K562 (cell line): ENCODE data around the gene SMU1. TPM values are rescaled to one million over a fixed set of nuclear protein-coding genes. Genes with fewer than 3 reads are reported as not detected.

Experiments used
- ATAC-seq: fragments of 200-7000 bp; cut with Tn5 transposase; 3 replicates; pipeline ENCODE4 v1.9.1; 2020; ENCODE audit warnings: moderate library complexity
- BruUV-seq: library from RNA; stranded (reverse); fragments of 400-500 nt; replicated peaks from 2 replicates; lab custom pipeline; 2021; lab: Mats Ljungman, UMichigan
- CTCF ChIA-PET: fragments of 300-600 bp; formaldehyde crosslinking; extraction: SDS; loops from one replicate; lab custom pipeline; 2021; ENCODE audit warnings: low intra/inter-chr PET ratio; lab: Yijun Ruan, JAX
- POLR2A ChIA-PET: fragments of 300-600, 350-650 bp; sonication (Branson Sonifier 250); formaldehyde crosslinking; extraction: SDS; loops from one replicate; lab custom pipeline; 2021; ENCODE audit warnings: antibody characterized with exemption, inconsistent platforms; lab: Yijun Ruan, JAX
- DNase-seq, 4 experiments: peaks; one replicate each; pipeline versions ENCODE4 v3.0.0 to v3.0.0-alpha.2; 2011 to 2018; ENCODE audit warnings: low spot score in 3 of 4, mixed read lengths in 3 of 4; ENCODE audit errors: extremely low read depth in 1 of 4
- FAIRE-seq: peaks from 2 replicates; lab custom pipeline; 2011; peaks lifted over from hg19 to GRCh38; lab: Jason Lieb, UNC
- H2AFZ ChIP-seq: 2 replicates; pipeline ENCODE4 v1.6.0; 2011; ENCODE audit warnings: low read depth, low read length, control low read depth, inconsistent platforms
- H3K27ac ChIP-seq: fragments of 200-600 bp; 3 replicates; pipeline ENCODE4 v1.8.0; 2011; ENCODE audit warnings: low read depth, mild to moderate bottlenecking, control low read depth, inconsistent platforms, low read length, moderate library complexity, mixed read lengths; ENCODE audit errors: extremely low read depth
- H3K27me3 ChIP-seq, 2 experiments: fragments of 300-600 bp in 1 of 2; 2 replicates in 1 of 2; 3 replicates in 1 of 2; pipeline versions ENCODE4 v1.6.0 to v1.8.0; 2011; ENCODE audit warnings: inconsistent platforms in 2 of 2, low read length in 2 of 2, mild to moderate bottlenecking in 1 of 2, mixed read lengths in 1 of 2, moderate library complexity in 1 of 2; ENCODE audit not compliant: control insufficient read depth in 2 of 2, insufficient read depth in 2 of 2
- H3K36me3 ChIP-seq: fragments of 300-600 bp; 3 replicates; pipeline ENCODE4 v1.8.0; 2011; ENCODE audit warnings: mild to moderate bottlenecking, low read length, inconsistent platforms; ENCODE audit not compliant: control insufficient read depth, insufficient read depth
- H3K4me1 ChIP-seq, 2 experiments: fragments of 200-600 bp in 1 of 2; replicated peaks in 1 of 2; 2 replicates in 1 of 2; 3 replicates in 1 of 2; pipeline versions ENCODE4 v1.5.1 to v1.8.0; 2011; ENCODE audit warnings: inconsistent platforms in 2 of 2, low read length in 2 of 2, mild to moderate bottlenecking in 1 of 2, mixed read lengths in 1 of 2, moderate library complexity in 1 of 2; ENCODE audit not compliant: control insufficient read depth in 2 of 2, insufficient read depth in 2 of 2
- H3K4me2 ChIP-seq: 2 replicates; pipeline ENCODE4 v1.6.1; 2011; ENCODE audit warnings: low read length, control low read depth, inconsistent platforms, mixed read lengths; ENCODE audit not compliant: insufficient read depth
- H3K4me3 ChIP-seq: fragments of 200-600 bp; sonication (generic), shearing (Covaris generic); 2 replicates; pipeline ENCODE4 v1.5.1; 2016; ENCODE audit warnings: control low read depth, inconsistent platforms
- H3K79me2 ChIP-seq: fragments of 200-600 bp; 3 replicates; pipeline ENCODE4 v1.8.0; 2011; ENCODE audit warnings: low read length, inconsistent platforms; ENCODE audit not compliant: control insufficient read depth, insufficient read depth
- H3K9ac ChIP-seq, 2 experiments: 2 replicates each; pipeline versions ENCODE4 v1.6.0 to v1.6.1; 2011; ENCODE audit warnings: low read depth in 2 of 2, low read length in 2 of 2, control low read depth in 1 of 2, inconsistent platforms in 1 of 2, mild to moderate bottlenecking in 1 of 2, mixed read lengths in 1 of 2; ENCODE audit not compliant: insufficient read depth in 1 of 2
- H3K9me1 ChIP-seq: one replicate; pipeline ENCODE4 v1.6.0; 2011; ENCODE audit warnings: inconsistent platforms, mild to moderate bottlenecking, low read length, moderate library complexity; ENCODE audit not compliant: control insufficient read depth, insufficient read depth
- H3K9me3 ChIP-seq: replicated peaks from 2 replicates; pipeline ENCODE4 v1.5.1; 2011; ENCODE audit warnings: low read depth, low read length, inconsistent platforms; ENCODE audit not compliant: control insufficient read depth, insufficient read depth
- H4K20me1 ChIP-seq: replicated peaks from 2 replicates; pipeline ENCODE4 v1.6.1; 2011; ENCODE audit warnings: low read length, inconsistent platforms, mixed read lengths; ENCODE audit not compliant: control insufficient read depth, insufficient read depth
- ARHGAP35 ChIP-seq: fragments of 450-650 bp; IDR thresholded peaks from 2 replicates; pipeline ENCODE4 v1.6.1; 2018; ENCODE audit not compliant: partially characterized antibody
- CSDE1 ChIP-seq, 2 experiments: fragments of 450-650 bp; IDR thresholded peaks; 2 replicates each; pipeline ENCODE4 v1.6.1; 2016; ENCODE audit warnings: mild to moderate bottlenecking in 1 of 2
- ZNF384 ChIP-seq: IDR thresholded peaks from 2 replicates; pipeline ENCODE4 v1.6.1; 2012; ENCODE audit warnings: low read depth, low read length, improper control_type of control experiment
- WGBS: fragments of 100-300 bp; shearing (Covaris generic); methylation state at CpG from one replicate; pipeline ENCODE4 v1.1.6; 2016; ENCODE audit warnings: low coverage, mixed read lengths; ENCODE audit not compliant: insufficient coverage; ENCODE audit errors: missing lambda C conversion rate; 5-methylcytosine and 5-hydroxymethylcytosine counted together
- in situ Hi-C: fragments of 300-500 bp; cut with MboI; formaldehyde crosslinking; loops from 4 replicates; pipeline ENCODE4 v1.15.0; 2018; ENCODE audit warnings: inconsistent platforms, mixed read lengths
- intact Hi-C: fragments of 100-400 bp; cut with micrococcal nuclease; formaldehyde crosslinking; loops from 2 replicates; pipeline ENCODE4 v1.14.2; 2022
- polyA plus RNA-seq, 8 experiments: library from polyadenylated mRNA; depleted of rRNA in 4 of 8; stranded (reverse) in 5 of 8; unstranded in 3 of 8; fragments of >200 nt; fragmentation: Nextera tagmentation in 2 of 8; fragmentation: Illumina TruSeq in 1 of 8; extraction: Ambion mirVana in 2 of 8; extraction: Trizol in 1 of 8; gene quantifications; 2 replicates each; pipeline versions ENCODE4 v1.2.1 to v1.2.3, GENCODE V29; 2011 to 2014; ENCODE audit warnings: inconsistent platforms in 1 of 8, missing spikeins in 1 of 8
- total RNA-seq, 7 experiments: library from RNA; depleted of rRNA in 6 of 7; stranded (reverse); fragments of >200 nt in 6 of 7; fragmentation: Illumina TruSeq in 2 of 7; extraction: Trizol in 2 of 7; gene quantifications; 2 replicates each; pipeline versions ENCODE4 v1.2.1 to v1.2.3, GENCODE V29; 2011 to 2021; ENCODE audit warnings: low replicate concordance in 1 of 7
- TF ChIP-seq, protein P1 (sequence below): fragments of 200-400 bp; formaldehyde crosslinking; IDR thresholded peaks from 2 replicates; pipeline ENCODE4 v1.6.1; 2017; ENCODE audit warnings: mild to moderate bottlenecking, low read depth, low read length, moderate library complexity
- TF ChIP-seq, protein P2 (sequence below): sonication (generic); formaldehyde crosslinking; IDR thresholded peaks from 2 replicates; pipeline ENCODE4 v1.8.1; 2023; ENCODE audit warnings: mild to moderate bottlenecking, missing genetic modification reagents
- TF ChIP-seq, protein P3 (sequence below), 2 experiments: fragments of 450-650 bp; conservative IDR thresholded peaks; 2 replicates each; pipeline ENCODE4 v1.6.1; 2017; ENCODE audit warnings: mild to moderate bottlenecking in 2 of 2, moderate library complexity in 2 of 2

SMU1 gene
- total and polyA plus RNA-seq, 9 of the 15 experiments (the other 6 are each of a cell fraction or from before 2014, with no cell fraction given) = 13.2 to 33.4 (median 20.7) TPM

DNA sequence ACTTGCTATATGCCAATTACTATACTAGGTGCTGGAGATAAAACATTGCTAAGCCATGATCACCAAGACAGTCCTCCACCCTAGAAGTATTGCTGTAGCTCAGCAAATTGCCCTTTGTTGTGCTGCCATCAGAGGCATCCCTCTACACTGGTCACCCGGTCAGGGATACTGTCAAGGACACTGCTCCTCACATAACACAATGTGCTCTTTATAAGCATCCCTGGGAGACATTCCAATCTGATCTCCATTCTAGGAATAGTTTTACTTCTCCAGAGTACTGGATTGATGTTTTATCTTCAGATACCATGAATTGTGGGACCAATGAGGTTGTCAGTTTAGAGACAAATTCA is 61.8 kb downstream of the SMU1 start:
- peaks cover 0 to under 1% of the 10 kb centered on the region in 2 experiments; a peak in 2 of 5 replicates for H3K4me1 ChIP-seq
- no peaks in the 10 kb centered on the region for H3K27me3 ChIP-seq
- CTCF ChIA-PET = no interaction called here
- POLR2A ChIA-PET = interaction anchor here (0.5 to 6.2 kb wide), 4 partner anchors 10 to 206 kb away, joined by 3 to 64 read pairs (median 4); partner anchors contain the start of genes APTX and DNAJA1
- H3K9me3 ChIP-seq = no peaks in the 10 kb centered on the region
- in situ Hi-C loops (no loop called here), intact Hi-C loops (no loop called here)
- H4K20me1 ChIP-seq = 0 out of 2 replicates have a peak, but pooled peaks cover 4% of the 10 kb centered on the region
- no peak overlapping the region for H3K9ac ChIP-seq
- ATAC-seq (peak; percentile 55), DNase-seq (no peak), FAIRE-seq (no peak)
- H2AFZ ChIP-seq = no peak overlapping the region
- BruUV-seq = no TSS peak
- no peak overlapping the region for H3K4me2 ChIP-seq
- H3K4me3 ChIP-seq = no peak overlapping the region
- WGBS = 71% methylated on average over 1 of the region's 1 CpG
- peaks cover 14% of the 10 kb centered on the region; the same call in 2 of the 3 replicates for H3K36me3 ChIP-seq
- no peaks in the 10 kb centered on the region for H3K9me1 ChIP-seq
- TF ChIP-seq, protein P1, sequence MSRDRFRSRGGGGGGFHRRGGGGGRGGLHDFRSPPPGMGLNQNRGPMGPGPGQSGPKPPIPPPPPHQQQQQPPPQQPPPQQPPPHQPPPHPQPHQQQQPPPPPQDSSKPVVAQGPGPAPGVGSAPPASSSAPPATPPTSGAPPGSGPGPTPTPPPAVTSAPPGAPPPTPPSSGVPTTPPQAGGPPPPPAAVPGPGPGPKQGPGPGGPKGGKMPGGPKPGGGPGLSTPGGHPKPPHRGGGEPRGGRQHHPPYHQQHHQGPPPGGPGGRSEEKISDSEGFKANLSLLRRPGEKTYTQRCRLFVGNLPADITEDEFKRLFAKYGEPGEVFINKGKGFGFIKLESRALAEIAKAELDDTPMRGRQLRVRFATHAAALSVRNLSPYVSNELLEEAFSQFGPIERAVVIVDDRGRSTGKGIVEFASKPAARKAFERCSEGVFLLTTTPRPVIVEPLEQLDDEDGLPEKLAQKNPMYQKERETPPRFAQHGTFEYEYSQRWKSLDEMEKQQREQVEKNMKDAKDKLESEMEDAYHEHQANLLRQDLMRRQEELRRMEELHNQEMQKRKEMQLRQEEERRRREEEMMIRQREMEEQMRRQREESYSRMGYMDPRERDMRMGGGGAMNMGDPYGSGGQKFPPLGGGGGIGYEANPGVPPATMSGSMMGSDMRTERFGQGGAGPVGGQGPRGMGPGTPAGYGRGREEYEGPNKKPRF = no peak
- TF ChIP-seq, protein P2, sequence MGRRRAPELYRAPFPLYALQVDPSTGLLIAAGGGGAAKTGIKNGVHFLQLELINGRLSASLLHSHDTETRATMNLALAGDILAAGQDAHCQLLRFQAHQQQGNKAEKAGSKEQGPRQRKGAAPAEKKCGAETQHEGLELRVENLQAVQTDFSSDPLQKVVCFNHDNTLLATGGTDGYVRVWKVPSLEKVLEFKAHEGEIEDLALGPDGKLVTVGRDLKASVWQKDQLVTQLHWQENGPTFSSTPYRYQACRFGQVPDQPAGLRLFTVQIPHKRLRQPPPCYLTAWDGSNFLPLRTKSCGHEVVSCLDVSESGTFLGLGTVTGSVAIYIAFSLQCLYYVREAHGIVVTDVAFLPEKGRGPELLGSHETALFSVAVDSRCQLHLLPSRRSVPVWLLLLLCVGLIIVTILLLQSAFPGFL (CRISPR knock-in tag) = no peak
- TF ChIP-seq CSDE1 (IDR thresholded peaks at IDR 0.05) = no peak
- no peak for TF ChIP-seq ZNF384
- TF ChIP-seq ARHGAP35 = no peak
- TF ChIP-seq, protein P3, sequence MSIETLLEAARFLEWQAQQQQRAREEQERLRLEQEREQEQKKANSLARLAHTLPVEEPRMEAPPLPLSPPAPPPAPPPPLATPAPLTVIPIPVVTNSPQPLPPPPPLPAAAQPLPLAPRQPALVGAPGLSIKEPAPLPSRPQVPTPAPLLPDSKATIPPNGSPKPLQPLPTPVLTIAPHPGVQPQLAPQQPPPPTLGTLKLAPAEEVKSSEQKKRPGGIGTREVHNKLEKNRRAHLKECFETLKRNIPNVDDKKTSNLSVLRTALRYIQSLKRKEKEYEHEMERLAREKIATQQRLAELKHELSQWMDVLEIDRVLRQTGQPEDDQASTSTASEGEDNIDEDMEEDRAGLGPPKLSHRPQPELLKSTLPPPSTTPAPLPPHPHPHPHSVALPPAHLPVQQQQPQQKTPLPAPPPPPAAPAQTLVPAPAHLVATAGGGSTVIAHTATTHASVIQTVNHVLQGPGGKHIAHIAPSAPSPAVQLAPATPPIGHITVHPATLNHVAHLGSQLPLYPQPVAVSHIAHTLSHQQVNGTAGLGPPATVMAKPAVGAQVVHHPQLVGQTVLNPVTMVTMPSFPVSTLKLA (conservative IDR thresholded peaks at IDR 0.05) = no peak
- no peak overlapping the region for H3K27ac ChIP-seq
- H3K79me2 ChIP-seq = peaks cover 40% of the 10 kb centered on the region
